Peyer's patch (tissue), 4 donors: Measurements from ENCODE around the gene DOCK9.

Source experiments
- POLR2A ChIP-seq, 2 donors: fragments of 450-650 bp; IDR thresholded peaks; one replicate each; pipeline ENCODE4 v1.5.1; 2017; ENCODE audit warnings: antibody characterized with exemption in 2 of 2, mild to moderate bottlenecking in 2 of 2, moderate library complexity in 2 of 2
- TF ChIP-seq, protein P1 (sequence below), 6 experiments: fragments of 450-650 bp in 4 of 6; fragments of 200-600 bp in 2 of 6; sonication (generic) in 1 of 6; IDR thresholded peaks; one replicate each; pipeline ENCODE4 v1.5.1; 2017 to 2019; ENCODE audit warnings: antibody characterized with exemption in 6 of 6, mild to moderate bottlenecking in 3 of 6, moderate library complexity in 1 of 6

DNA sequence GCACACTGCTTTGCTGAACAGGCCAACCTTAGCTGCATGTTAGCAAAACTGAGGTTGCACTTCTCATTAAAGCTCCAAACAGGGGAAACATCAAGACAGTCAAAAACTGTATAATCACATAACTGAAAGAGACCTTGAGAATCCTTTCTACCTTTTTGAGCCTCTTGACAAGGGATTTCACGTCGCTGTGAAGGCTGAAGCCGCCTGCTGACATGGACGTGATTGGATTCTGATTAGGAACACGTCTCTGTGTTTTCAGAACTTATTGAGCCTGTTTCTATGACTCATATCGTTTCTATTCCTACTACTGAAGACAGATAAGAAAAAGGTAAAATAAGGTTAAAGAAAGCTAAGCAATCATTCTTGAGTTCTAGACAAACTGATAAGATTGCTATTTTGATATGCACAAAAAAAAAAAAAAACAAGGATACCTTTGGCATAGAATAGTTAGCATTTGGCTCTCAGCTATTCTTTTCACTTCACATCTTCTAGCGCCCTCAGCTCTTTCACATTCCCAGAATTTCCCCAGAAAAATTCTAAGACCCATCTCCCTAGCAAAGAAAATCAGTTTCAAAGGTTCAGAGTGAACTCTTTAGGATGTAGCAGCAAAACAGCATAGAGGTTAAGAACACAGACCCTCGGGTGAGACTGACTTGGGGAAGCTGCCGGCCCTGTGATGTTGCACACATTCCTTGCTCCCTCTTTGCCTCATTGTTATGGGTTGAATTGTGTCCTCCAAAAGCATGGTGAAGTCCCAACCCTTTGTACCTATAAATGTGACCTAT, 81.6 kb downstream of the DOCK9 start:
- TF ChIP-seq, protein P1, sequence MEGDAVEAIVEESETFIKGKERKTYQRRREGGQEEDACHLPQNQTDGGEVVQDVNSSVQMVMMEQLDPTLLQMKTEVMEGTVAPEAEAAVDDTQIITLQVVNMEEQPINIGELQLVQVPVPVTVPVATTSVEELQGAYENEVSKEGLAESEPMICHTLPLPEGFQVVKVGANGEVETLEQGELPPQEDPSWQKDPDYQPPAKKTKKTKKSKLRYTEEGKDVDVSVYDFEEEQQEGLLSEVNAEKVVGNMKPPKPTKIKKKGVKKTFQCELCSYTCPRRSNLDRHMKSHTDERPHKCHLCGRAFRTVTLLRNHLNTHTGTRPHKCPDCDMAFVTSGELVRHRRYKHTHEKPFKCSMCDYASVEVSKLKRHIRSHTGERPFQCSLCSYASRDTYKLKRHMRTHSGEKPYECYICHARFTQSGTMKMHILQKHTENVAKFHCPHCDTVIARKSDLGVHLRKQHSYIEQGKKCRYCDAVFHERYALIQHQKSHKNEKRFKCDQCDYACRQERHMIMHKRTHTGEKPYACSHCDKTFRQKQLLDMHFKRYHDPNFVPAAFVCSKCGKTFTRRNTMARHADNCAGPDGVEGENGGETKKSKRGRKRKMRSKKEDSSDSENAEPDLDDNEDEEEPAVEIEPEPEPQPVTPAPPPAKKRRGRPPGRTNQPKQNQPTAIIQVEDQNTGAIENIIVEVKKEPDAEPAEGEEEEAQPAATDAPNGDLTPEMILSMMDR (IDR thresholded peaks at IDR 0.05) = no peak
- TF ChIP-seq POLR2A (IDR thresholded peaks at IDR 0.05) = no peak
